Measurements from ENCODE around the gene SSTR5.
"Not testable (repeated sequence)": the region's sequence is repeated elsewhere in the genome, so short reads cannot be mapped to it uniquely, and the experiment has no call there.

SSTR5 gene

DNA sequence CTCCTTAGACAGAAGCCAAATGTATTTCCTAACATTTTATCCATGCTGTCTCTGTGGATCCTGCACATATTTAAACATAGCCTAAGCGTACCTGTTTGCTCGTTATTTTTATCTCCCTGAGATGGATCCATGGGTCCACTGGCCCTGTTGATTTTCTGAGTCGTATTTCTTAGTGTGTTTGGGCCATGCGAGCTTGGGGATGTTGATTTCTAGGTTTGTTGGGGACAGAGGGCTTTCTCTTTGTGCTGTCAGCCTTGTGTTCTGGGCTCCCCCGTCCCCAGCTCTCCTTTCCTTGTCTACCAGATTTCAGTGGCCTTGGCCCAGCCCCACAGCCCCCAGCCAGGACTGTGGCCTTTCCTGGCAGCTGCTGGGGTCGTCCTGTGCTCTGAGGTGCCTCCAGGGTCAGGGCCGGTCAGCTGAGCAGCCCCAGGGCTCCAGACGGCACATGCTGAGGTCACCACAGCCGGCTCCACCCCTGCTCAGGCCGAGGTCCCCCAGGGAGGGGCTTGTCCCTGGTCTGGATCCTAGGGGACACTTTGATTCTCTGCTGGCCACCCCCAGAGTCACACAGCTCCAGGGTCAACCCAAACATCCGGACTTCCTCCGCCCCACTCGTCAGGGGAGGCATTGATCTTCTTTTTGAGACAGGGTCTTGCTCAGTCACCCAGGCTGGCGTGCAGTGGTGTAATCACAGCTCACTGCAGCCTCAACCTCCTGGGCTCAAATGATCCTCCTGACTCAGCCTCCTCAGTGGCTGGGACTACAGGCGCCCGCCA, 4.4 kb downstream of the SSTR5 start:
- no peak for DNase-seq

DNA sequence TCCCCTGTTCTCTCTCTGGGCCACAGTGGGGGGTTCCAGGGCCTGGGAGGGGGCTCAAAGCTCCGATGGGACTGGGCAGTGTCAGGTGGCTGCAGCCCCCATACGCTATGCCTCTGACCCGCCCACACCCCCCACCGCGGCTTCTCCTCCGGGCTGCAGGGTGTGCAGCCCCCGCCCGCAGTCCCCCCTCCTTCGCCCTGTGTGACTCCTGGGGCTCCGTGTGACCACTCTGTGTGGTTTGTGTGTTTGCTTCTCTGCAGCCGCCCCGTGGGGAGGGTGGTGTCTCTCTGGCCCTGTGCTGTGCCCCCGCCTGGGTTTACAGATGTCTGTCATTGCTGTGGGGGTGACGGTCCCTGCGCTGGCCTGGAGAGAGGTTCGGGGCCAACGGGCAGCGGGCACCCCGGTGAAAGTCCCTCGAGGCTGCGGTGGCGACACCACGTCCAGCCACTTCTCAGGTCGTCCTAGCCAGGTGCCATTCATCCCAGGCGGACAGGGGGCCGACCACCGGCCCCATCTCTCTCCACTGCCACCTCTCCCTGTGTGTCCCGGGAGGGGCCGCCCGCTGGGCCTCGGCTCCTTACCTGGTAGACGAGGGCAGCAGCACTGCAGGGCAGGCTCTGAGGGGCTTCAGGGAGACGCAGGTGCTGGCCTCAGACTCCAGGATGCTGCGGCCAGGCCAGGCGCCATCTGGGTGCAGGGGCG, 5.5 kb downstream of the SSTR5 start:
- no peak for DNase-seq

DNA sequence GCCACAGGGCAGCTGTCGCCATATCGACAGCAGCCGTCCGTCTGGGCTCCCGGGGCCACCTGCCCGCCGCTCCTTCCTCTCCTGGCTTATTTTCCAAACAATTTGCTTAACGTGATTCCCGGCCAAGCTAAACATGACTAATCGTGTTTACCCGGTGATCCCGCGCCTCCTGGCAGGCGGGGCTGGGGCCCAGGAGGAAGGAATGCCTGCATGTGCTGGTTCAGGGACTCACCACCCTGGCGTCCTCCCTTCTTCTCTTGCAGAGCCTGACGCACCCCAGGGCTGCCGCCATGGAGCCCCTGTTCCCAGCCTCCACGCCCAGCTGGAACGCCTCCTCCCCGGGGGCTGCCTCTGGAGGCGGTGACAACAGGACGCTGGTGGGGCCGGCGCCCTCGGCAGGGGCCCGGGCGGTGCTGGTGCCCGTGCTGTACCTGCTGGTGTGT, 6.1 kb downstream of the SSTR5 start:
- no peak for DNase-seq

DNA sequence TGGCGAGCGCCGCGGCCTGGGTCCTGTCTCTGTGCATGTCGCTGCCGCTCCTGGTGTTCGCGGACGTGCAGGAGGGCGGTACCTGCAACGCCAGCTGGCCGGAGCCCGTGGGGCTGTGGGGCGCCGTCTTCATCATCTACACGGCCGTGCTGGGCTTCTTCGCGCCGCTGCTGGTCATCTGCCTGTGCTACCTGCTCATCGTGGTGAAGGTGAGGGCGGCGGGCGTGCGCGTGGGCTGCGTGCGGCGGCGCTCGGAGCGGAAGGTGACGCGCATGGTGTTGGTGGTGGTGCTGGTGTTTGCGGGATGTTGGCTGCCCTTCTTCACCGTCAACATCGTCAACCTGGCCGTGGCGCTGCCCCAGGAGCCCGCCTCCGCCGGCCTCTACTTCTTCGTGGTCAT, 6.8 kb downstream of the SSTR5 start:
- no peak for DNase-seq

DNA sequence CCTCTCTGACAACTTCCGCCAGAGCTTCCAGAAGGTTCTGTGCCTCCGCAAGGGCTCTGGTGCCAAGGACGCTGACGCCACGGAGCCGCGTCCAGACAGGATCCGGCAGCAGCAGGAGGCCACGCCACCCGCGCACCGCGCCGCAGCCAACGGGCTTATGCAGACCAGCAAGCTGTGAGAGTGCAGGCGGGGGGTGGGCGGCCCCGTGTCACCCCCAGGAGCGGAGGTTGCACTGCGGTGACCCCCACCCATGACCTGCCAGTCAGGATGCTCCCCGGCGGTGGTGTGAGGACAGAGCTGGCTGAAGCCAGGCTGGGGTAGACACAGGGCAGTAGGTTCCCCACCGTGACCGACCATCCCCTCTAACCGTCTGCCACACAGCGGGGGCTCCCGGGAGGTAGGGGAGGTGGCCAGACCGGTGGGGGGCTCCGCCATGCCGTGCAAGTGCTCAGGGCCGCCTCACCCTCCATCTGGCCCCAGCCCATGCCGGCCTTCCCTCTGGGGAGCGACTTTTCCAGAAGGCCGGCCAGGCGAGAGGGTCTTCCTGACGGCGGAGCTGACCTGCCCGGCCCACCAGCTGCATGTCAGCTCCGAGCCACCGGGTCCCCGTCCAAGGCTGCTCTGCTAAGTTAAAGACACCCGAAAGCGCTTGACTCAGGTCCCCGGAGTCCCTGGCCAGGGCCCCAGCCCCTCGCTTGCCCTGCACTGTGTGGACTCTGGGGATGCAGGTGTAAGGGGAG, 7.4 kb downstream of the SSTR5 start:
- no peak for DNase-seq

DNA sequence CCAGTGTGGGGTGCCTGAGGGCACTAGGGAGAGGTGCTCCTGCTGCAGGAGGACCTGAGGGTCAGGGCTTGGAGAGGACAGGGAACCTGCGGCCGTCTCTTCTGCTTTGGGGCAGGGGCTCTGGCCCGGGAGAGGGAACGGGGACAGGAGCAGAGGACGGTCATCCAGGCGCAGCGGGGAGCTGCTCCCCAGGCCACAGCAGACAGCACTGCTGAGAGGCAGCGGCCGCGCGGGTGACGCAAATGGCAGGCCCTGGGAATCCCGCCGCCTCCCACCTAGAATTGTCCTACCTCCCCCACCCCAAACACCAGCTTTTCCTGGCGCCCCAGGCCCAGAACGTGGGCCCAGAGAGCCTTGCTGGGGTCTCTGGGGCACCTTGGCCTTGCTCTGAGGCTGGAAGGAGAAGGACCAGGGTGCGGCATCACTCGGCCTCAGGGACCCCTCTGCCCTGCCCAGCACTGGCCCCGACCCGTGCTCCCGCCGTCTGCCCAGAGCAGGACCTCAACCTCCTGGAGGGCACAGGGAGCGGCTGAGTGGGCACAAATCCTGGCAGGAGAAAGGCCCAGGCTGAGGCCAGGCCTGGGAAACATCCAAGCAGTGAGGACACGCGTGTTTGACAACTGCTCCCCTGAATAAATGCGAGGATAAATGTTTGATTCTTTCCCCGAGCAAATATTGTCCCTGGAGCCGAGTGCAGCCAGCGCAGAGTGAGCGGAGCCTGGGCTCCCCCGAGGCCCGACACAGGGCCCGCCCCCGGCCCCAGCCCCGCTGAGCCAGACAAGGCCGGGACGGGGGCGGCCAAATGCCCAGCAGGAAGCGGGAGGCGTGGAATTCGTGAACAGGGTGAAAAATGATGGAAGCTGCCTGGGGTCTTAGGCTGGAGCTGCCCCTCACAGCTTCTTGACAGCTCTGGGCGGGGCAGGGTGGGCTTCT, 8.5 kb downstream of the SSTR5 start:
- DNase-seq = no peak

DNA sequence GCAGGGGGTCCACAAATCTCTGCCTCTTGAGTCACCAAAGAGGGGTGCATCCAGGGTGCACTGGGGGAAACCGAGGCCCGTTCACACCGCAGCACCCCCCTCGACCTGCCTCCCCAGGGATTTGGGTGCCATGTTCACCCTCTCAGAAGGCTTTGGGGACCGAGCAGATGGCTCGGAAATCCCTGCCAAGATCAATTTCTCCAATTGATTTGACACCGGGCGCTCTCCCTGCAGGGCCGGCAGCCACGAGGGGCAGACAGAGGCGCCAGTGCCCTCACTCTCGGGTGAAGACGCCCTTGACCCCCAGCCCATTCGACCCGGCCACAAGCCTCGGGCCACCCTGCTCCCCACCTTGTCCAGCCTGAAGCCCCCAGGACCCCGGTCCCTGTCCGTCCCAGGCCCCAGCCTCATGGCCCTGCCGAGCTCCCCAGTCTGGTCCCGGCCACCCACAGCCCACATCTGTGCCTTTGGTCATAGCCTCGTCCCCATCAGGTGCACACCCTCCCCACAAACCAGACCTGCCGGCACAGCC, 9.3 kb downstream of the SSTR5 start:
- DNase-seq = no peak

DNA sequence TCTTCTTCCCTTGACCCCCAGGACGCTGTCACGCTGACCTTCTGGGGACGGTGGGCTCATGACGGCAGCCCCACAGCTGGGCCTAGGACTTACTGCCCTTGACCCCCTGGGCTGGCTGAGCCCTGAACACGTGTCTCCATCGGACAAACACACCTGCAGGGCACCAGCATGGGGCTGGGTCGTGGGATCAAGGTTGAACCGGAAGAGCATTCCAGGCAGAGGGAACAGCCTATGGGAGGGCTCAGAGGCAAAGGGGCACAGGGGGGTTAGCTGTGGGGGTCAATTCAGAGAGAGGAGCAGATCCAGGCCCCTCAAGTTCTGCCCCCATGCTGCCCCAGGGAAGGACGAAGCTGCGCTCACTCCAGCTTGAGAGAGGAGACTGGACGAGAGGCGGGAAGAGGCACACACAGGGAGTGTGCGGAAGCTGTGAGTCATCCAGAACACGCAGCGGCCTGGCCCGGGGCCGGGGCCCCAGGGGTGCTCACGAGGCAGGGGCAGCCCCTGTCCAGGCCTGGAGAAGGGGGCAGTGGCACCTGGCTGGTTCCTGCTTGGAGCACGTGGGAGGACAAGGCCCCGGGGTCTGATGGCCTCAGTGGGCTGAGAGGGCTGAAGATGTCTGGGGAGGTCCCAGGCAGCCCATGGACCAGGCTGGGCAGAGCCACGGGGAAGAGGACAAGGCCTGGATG, 9.9 kb downstream of the SSTR5 start:
- DNase-seq = no peak

DNA sequence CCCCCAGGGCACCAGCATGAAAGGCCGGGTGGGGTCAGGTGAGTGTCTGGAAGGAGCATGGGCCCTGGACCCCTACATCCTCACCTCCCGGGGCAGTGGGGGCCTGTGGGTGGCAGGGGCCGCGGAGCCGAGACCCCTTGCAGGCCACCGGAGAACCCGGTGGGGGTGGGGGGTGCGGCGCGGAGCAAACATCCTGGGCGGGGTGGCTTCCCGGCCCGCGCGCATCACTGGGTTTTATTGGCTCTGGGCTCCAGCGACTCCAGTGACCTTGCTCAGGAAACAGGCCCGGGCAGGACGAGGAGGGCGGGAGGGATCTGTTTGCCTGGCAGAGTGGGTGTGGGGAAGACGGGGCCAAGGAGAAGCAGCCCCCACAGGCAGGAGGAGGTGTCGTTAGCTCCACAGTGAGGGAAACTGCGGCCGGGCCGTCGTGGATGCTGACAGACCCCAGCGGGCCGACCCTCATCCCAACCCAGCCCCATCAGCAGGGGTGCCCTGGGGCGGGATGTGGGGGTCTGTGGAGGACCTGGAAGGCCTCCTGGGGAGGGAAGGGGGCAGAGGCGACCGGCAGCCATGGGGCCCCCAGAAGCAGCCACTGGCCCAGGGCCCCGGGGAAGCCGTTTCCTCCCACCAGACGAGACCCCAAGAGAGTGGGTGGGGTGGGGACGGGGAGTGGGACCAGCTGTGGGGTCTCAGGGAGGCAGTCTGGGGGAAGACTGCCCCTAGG, 10.6 kb downstream of the SSTR5 start:
- DNase-seq = no peak

DNA sequence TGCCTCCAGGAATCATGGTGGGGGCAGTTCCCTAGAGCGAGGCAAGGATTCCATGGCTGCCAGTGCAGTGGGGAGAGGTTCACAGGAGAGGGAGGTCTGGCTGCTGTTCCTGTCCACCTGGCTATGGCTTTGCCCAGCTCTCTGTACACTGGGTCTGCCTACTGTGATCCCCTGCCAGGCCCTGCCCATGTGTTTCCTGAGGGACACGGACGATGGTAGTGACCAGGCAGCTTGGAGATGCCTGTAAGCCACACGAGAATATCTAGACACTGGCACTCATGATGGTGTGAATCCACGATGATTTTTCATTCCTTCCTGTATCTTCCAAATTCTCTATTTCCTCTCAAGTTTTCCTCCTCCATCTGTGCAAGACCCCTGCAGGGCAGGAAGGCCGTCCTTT, 12.4 kb downstream of the SSTR5 start:
- no peak for DNase-seq

DNA sequence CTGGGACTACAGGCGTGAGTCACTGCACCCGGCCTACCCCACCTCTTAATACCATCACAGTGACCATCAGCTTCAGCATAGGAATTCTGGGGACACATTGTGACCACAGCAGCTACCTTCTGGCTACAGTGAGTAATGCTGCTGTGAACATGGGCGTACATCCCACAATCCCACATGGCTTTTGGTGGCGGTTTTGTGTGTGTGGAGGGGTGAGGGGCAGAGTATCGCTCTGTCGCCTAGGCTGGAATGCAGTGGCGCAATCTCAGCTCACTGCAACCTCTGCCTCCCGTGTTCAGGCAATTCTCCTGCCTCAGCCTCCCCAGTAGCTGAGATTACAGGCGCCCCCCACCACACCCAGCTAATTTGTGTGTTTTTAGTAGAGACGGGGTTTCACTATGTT, 13.9 kb downstream of the SSTR5 start:
- not testable (repeated sequence) for DNase-seq

DNA sequence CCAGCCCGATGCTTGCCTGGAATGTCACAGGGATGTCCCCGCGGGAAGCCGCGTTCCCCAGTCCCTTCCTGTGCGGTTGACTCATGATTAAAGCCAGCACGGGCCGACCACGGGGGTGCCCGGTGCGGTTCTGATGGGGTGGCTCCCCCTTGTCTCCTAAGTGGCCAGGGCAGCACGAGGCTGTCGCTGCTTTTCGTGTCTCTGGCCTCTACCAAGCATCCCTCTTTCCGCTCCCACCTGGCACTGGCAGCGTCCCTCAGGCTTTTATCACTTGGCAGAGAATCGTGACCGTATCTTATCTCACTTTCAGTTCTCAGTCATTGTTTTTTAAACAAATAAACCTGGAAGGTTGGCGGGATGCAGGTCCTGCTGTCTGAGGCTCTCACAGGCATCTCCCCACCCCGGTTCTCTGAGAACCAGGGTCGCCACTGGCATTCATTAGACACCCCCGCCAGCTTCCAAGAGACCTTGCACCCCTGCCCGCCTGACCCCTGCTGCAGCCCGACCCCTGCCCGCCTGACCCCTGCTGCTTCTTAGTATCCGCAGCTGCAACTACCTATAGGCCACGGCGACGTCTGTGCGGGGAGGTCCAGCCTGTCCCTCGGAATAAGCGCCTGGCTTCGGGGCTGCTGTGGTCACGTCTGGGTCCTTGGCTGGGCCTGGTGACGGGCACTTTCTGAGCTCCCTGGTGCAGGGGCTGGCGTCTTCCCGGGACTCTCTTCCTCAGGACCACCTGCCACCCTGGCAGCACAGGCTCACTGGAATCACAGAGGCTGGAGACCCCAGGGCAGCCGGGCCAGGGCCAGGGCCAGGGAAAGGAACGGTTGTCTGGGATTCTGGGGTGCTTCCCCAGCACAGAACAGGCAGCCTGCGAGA, 16.0 kb downstream of the SSTR5 start:
- DNase-seq = no peak

DNA sequence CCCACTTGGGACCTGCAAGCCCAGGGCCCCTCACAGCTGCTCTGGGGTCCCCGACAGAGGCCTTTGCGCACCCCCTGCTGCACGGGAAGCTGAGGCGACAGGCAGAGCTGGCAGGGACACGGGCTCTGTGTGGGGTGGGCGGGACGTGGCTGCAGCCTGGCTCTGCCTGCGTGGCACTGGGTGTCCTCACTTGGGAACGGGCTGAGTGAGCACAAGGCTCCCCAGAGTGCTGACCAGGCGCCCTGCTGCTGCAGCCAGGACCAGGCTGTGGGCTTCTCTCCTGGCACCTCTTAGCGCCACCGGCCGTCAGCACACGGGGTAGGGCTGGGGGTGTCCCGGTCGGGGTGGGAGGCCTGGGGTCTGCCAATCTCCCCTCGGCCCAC, 16.9 kb downstream of the SSTR5 start:
- DNase-seq = no peak

DNA sequence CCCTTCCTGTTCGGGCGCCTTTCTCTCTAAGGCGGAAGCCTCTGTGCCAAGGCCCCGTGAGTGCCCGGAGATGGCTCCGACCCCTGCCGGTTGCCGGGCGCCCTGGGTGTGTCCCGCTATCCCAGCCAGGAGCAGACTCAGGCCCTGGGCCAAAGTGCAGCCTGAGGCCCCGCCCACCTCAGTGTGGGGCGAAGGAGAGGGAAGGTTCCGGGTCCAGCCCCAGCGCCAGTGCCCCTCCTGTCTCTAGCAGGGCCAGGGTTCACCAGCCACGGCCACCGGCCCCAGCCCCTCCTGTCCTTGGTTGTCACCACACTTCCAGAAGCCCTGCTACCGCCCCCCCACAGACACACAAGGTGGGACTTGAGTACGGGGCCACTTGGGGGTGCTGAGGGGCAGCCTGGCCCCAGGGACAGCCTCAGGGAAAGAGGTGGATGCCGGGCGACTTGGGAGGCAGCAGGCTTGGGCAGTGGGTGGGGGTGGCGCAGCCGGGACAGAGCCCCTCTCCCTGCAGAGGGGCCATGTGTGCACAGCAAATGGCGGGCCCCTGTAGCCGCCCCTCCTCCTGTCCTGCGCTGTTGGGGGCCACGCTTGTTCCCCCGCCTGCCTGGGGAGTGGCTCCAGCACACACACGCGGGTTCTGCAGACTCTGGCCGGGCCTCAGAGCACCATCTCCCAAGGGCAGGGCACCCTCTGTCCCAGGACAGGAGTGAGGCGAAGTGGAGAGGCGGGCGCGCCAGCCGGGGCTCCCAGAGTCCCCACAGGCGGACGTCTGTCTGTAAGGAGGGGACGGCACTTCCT, 17.5 kb downstream of the SSTR5 start:
- no peak for DNase-seq

DNA sequence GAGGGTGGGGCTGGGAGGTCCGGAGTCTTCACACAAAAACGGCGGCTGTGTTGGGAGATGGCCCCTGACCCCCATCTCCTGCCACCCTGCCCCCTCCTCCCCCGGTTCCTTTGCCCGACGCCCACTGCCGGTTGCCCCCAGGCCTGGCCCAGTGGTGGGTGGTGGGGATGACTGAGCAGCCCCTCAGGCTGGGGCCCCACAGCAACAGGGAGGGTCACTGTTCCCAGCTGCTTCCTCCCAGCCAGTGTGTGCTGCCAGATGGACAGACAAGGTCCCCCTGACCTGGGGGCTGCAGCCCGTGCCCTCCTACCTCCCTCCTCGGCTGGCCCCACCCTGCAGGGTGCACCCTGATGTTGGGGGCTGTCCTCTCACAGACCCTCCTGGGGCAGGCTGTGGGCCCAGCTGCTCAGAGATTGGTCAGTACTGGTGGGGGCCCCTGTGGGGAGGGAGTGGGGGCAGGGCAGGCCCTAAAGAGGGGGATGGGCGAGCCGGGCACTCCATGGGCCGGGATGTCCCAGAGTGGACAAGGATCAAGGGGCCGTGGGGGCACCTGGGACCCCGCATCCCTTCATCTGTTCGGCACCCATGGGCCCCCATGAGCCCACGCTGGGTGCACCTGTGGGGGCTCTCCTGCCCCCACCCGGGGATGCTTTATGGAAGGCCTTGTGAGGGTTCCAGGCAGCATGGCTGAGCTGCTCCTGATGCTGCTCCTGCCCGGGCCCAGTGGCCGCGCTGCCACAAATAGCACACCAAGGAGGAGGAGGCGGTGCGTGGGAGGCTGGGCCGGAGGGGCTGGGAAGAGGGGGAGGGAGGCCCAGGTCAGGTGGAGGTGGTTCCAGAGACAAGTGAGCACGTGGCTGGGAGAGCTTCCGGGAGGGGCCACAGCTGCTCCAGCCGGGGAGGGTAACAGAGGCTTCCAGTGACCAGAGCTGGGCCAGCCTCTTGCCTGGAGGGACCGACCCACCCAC, 18.4 kb downstream of the SSTR5 start:
- DNase-seq = no peak

DNA sequence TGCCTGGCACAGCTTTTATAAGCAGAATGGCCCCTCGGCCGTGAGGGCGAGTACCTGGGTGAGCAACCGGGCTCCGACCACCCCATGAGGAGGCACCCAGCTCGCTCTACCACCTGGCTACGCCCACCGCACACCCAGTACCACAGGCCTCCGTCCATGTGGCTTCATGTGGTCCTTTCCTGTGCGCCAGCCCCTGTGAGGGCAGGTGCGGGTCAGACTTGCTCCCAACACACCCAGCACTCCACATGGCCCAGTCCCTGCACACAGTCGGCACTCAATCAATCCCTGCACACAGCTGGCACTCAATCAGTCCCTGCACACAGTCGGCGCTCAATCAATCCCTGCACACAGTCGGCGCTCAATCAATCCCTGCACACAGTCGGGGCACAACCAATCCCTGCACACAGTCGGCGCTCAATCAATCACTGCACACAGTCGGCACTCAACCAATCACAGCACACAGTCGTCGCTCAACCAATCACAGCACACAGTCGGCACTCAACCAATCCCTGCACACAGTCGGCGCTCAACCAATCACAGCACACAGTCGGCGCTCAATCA, 19.5 kb downstream of the SSTR5 start:
- DNase-seq = no peak

DNA sequence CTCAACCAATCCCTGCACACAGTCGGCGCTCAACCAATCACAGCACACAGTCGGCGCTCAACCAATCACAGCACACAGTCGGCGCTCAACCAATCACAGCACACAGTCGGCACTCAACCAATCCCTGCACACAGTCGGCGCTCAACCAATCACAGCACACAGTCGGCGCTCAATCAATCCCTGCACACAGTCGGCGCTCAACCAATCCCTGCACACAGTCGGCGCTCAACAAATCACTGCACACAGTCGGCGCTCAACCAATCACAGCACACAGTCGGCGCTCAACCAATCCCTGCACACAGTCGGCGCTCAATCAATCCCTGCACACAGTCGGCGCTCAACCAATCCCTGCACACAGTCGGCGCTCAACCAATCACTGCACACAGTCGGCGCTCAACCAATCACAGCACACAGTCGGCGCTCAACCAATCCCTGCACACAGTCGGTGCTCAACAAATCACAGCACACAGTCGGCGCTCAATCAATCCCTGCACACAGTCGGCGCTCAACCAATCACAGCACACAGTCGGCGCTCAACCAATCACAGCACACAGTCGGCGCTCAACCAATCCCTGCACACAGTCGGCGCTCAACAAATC, 20.2 kb downstream of the SSTR5 start:
- not testable (repeated sequence) for DNase-seq
